OCI-LY7 (cell line): ENCODE data around the gene EIF4G1. TPM values are rescaled to one million over a fixed set of nuclear protein-coding genes. Genes with fewer than 3 reads are reported as not detected.

ENCODE experiments used
- BruUV-seq: library from RNA; stranded (reverse); fragments of 400-500 nt; replicated peaks from 2 replicates; lab custom pipeline; 2021; lab: Mats Ljungman, UMichigan
- CTCF ChIA-PET: fragments of 300-600 bp; sonication (Branson Sonifier 250); formaldehyde crosslinking; loops from one replicate; lab custom pipeline; 2022; ENCODE audit warnings: antibody characterized with exemption; ENCODE audit not compliant: unreplicated experiment; lab: Charles Lee
- POLR2A ChIA-PET: fragments of 300-600 bp; sonication (Branson Sonifier 250); formaldehyde crosslinking; loops from one replicate; lab custom pipeline; 2022; ENCODE audit warnings: antibody characterized with exemption; lab: Charles Lee
- DNase-seq: peaks from one replicate; pipeline ENCODE4 v3.0.0-alpha.2; 2015; ENCODE audit warnings: low spot score
- H2AFZ ChIP-seq: fragments of 200-600 bp; sonication (generic), shearing (Covaris generic); 2 replicates; pipeline ENCODE4 v1.6.1; 2014; ENCODE audit warnings: mild to moderate bottlenecking, antibody characterized with exemption, low read length, moderate library complexity
- H3K27ac ChIP-seq: fragments of 200-600 bp; sonication (generic); 2 replicates; pipeline ENCODE4 v1.5.1; 2014; ENCODE audit warnings: mixed run types, low read depth, mild to moderate bottlenecking, moderate library complexity, low read length, inconsistent platforms; ENCODE audit not compliant: poor library complexity, severe bottlenecking
- H3K36me3 ChIP-seq: fragments of 200-600 bp; sonication (generic); 2 replicates; pipeline ENCODE4 v1.6.1; 2014; ENCODE audit warnings: mild to moderate bottlenecking, antibody characterized with exemption, low read length, moderate library complexity, mixed read lengths; ENCODE audit not compliant: insufficient read depth
- H3K4me1 ChIP-seq: fragments of 200-600 bp; sonication (generic); 2 replicates; pipeline ENCODE4 v1.5.1; 2014; ENCODE audit warnings: mild to moderate bottlenecking, low read length; ENCODE audit not compliant: insufficient read depth, poor library complexity, severe bottlenecking
- H3K4me2 ChIP-seq: fragments of 200-600 bp; sonication (generic); 2 replicates; pipeline ENCODE4 v1.6.1; 2014; ENCODE audit warnings: mild to moderate bottlenecking, low read length
- H3K4me3 ChIP-seq: fragments of 200-600 bp; sonication (generic); 2 replicates; pipeline ENCODE4 v1.5.1; 2014; ENCODE audit warnings: mild to moderate bottlenecking, low read depth, low read length; ENCODE audit not compliant: poor library complexity, severe bottlenecking
- H3K79me2 ChIP-seq: fragments of 200-600 bp; sonication (generic); 2 replicates; pipeline ENCODE4 v1.6.1; 2016; ENCODE audit warnings: low read depth, mild to moderate bottlenecking, low read length, moderate library complexity, mixed read lengths; ENCODE audit not compliant: insufficient read depth
- H3K9me2 ChIP-seq: fragments of 200-600 bp; sonication (generic); 2 replicates; pipeline ENCODE4 v1.6.1; 2016; ENCODE audit warnings: mild to moderate bottlenecking, low read length, mixed read lengths; ENCODE audit not compliant: insufficient read depth
- H3K9me3 ChIP-seq: fragments of 200-600 bp; sonication (generic); 2 replicates; pipeline ENCODE4 v1.6.1; 2014; ENCODE audit warnings: mild to moderate bottlenecking, mixed run types, low read length, mixed read lengths
- H4K20me1 ChIP-seq: fragments of 200-600 bp; sonication (generic); 2 replicates; pipeline ENCODE4 v1.6.1; 2014; ENCODE audit warnings: mild to moderate bottlenecking, antibody characterized with exemption, low read length, moderate library complexity, mixed read lengths; ENCODE audit not compliant: insufficient read depth
- CTCF ChIP-seq: fragments of 200-600 bp; sonication (generic); conservative IDR thresholded peaks from 2 replicates; pipeline ENCODE4 v1.5.1; 2014; ENCODE audit warnings: mild to moderate bottlenecking, antibody characterized with exemption, low read length, moderate library complexity, mixed read lengths
- EZH2phosphoT487 ChIP-seq: fragments of 200-600 bp; sonication (generic); IDR thresholded peaks from 2 replicates; pipeline ENCODE4 v1.6.1; 2018; ENCODE audit warnings: low read depth, borderline replicate concordance, mild to moderate bottlenecking, mixed run types, antibody characterized with exemption, low read length, moderate library complexity, mixed read lengths
- intact Hi-C: fragments of 100-400 bp; cut with micrococcal nuclease; formaldehyde crosslinking; loops from one replicate; pipeline ENCODE4 v1.10.0; 2022; ENCODE audit not compliant: unreplicated experiment
- total RNA-seq, 2 experiments: library from RNA; depleted of rRNA in 1 of 2; stranded (reverse); fragments of >200 nt in 1 of 2; shearing (Covaris generic) in 1 of 2; gene quantifications; 2 replicates each; pipeline ENCODE4 v1.2.3, GENCODE V29; 2014 to 2022

Gene EIF4G1
- total RNA-seq, 2 experiments from 2014 or later = 245 to 412 TPM

GRCh38 chr3:184307915-184308314 lies 6.5 kb upstream of the EIF4G1 start:
- H4K20me1 ChIP-seq = no peaks in the 10 kb centered on the region
- H3K9me2 ChIP-seq = no peaks in the 10 kb centered on the region
- H3K9me3 ChIP-seq = no peaks in the 10 kb centered on the region
- TF ChIP-seq CTCF (no peak), EZH2phosphoT487 (no peak)
- no peak for DNase-seq
- ChIA-PET POLR2A (no interaction called here), CTCF (no interaction called here)
- no peak overlapping the region for H2AFZ ChIP-seq
- no peaks in the 10 kb centered on the region for H3K79me2 ChIP-seq
- H3K4me1 ChIP-seq = no peaks in the 10 kb centered on the region
- no peak overlapping the region for H3K27ac ChIP-seq
- no TSS peak for BruUV-seq
- intact Hi-C loops = no loop called here
- H3K36me3 ChIP-seq = peaks cover 70% of the 10 kb centered on the region
- H3K4me2 ChIP-seq = no peak overlapping the region
- H3K4me3 ChIP-seq = no peak overlapping the region

GRCh38 chr3:184308744-184309143 lies 5.7 kb upstream of the EIF4G1 start:
- Histone ChIP-seq H3K36me3 (peaks cover 61% of the 10 kb centered on the region), H3K4me3 (no peak overlapping the region), H4K20me1 (no peaks in the 10 kb centered on the region), H3K79me2 (no peaks in the 10 kb centered on the region), H3K4me1 (peaks cover 2% of the 10 kb centered on the region), H2AFZ (no peak overlapping the region), H3K9me2 (no peaks in the 10 kb centered on the region), H3K27ac (no peak overlapping the region), H3K4me2 (no peak overlapping the region), H3K9me3 (no peaks in the 10 kb centered on the region)
- no peak for DNase-seq
- ChIA-PET POLR2A (no interaction called here), CTCF (no interaction called here)
- no peak for TF ChIP-seq CTCF
- TF ChIP-seq EZH2phosphoT487 = no peak
- intact Hi-C loops = no loop called here
- BruUV-seq = TSS peak; percentile 74

GRCh38 chr3:184311633-184312032 lies 2.8 kb upstream of the EIF4G1 start:
- peaks cover 20% of the 10 kb centered on the region for H3K79me2 ChIP-seq
- no peaks in the 10 kb centered on the region for H3K9me3 ChIP-seq
- TF ChIP-seq CTCF = no peak
- TF ChIP-seq EZH2phosphoT487 = no peak
- H3K4me3 ChIP-seq = no peak overlapping the region
- no peak overlapping the region for H2AFZ ChIP-seq
- peaks cover 16% of the 10 kb centered on the region for H4K20me1 ChIP-seq
- peaks cover 52% of the 10 kb centered on the region for H3K36me3 ChIP-seq
- H3K27ac ChIP-seq = no peak overlapping the region
- ChIA-PET POLR2A (interaction anchor here (0.7 to 1.1 kb wide), 2 partner anchors 9 to 151 kb away, joined by 3 read pairs; no protein-coding TSS in a partner anchor), CTCF (no interaction called here)
- no peak overlapping the region for H3K4me2 ChIP-seq
- intact Hi-C loops = loop anchor here (5.0 kb wide), 1 partner anchor 154 kb away; the partner anchor contains the start of gene DVL3
- H3K4me1 ChIP-seq = peaks cover 15% of the 10 kb centered on the region
- no peaks in the 10 kb centered on the region for H3K9me2 ChIP-seq
- no peak for DNase-seq
- no TSS peak for BruUV-seq
